Esophagus muscularis mucosa (tissue), 4 donors: ENCODE results near the gene RBL2. TPM values are rescaled to one million over a fixed set of nuclear protein-coding genes. Genes with fewer than 3 reads are reported as not detected.

Experiments used
- DNase-seq: peaks from one replicate; pipeline ENCODE4 v3.0.0-alpha.2; 2017; ENCODE audit errors: extremely low spot score
- H3K27ac ChIP-seq, 4 donors: fragments of 200-600 bp; sonication (generic); replicated peaks in 1 of 4; 1 replicate in 3 of 4; 2 replicates in 1 of 4; pipeline ENCODE4 v1.5.1; 2016 to 2019; ENCODE audit warnings: mild to moderate bottlenecking in 1 of 4
- H3K27me3 ChIP-seq, 4 donors: fragments of 200-600 bp; sonication (generic); one replicate each; pipeline versions ENCODE4 v1.5.1 to v1.6.0; 2016 to 2019
- H3K36me3 ChIP-seq, 4 donors: fragments of 200-600 bp; sonication (generic); one replicate each; pipeline ENCODE4 v1.5.1; 2016 to 2019
- H3K4me1 ChIP-seq, 4 donors: fragments of 200-600 bp; sonication (generic); one replicate each; pipeline ENCODE4 v1.5.1; 2016 to 2019
- H3K4me3 ChIP-seq, 4 donors: fragments of 200-600 bp; sonication (generic); 1 replicate in 2 of 4; 2 replicates in 2 of 4; pipeline ENCODE4 v1.5.1; 2016 to 2019; ENCODE audit warnings: mild to moderate bottlenecking in 4 of 4, moderate library complexity in 1 of 4
- H3K9me3 ChIP-seq, 4 donors: fragments of 200-600 bp; sonication (generic); 1 replicate in 3 of 4; 2 replicates in 1 of 4; pipeline ENCODE4 v1.5.1; 2016 to 2019
- CTCF ChIP-seq, 3 experiments: fragments of 200-600 bp in 2 of 3; fragments of 450-650 bp in 1 of 3; sonication (generic) in 2 of 3; IDR thresholded peaks; one replicate each; pipeline ENCODE4 v1.5.1; 2017 to 2019; ENCODE audit warnings: antibody characterized with exemption in 3 of 3, mild to moderate bottlenecking in 2 of 3, moderate library complexity in 1 of 3
- EP300 ChIP-seq: sonication (generic); formaldehyde crosslinking; IDR thresholded peaks from one replicate; pipeline ENCODE4 v1.6.1; 2017; ENCODE audit warnings: antibody characterized with exemption
- POLR2A ChIP-seq: fragments of 450-650 bp; IDR thresholded peaks from one replicate; pipeline ENCODE4 v1.6.1; 2017; ENCODE audit warnings: antibody characterized with exemption, moderate library complexity, mild to moderate bottlenecking, low read depth
- POLR2AphosphoS5 ChIP-seq, 2 donors: sonication (generic); formaldehyde crosslinking; IDR thresholded peaks; one replicate each; pipeline ENCODE4 v1.6.1; 2017; ENCODE audit warnings: antibody characterized with exemption in 2 of 2
- WGBS: methylation state at CpG from one replicate; pipeline ENCODE4 v1.1.5; 2018; 5-methylcytosine and 5-hydroxymethylcytosine counted together
- intact Hi-C: fragments of 100-400 bp; cut with DNase I; formaldehyde crosslinking; loops from one replicate; pipeline ENCODE4 v1.15.1; 2023
- total RNA-seq, 4 donors: library from RNA; depleted of rRNA; stranded (reverse); fragments of >200 nt; gene quantifications; one replicate each; pipeline versions ENCODE4 v1.1.0 to v1.2.1, GENCODE V29; 2016

The RBL2 gene
- total RNA-seq, 4 donors from 2014 or later = 72.8 to 90.3 (median 84.4) TPM

DNA sequence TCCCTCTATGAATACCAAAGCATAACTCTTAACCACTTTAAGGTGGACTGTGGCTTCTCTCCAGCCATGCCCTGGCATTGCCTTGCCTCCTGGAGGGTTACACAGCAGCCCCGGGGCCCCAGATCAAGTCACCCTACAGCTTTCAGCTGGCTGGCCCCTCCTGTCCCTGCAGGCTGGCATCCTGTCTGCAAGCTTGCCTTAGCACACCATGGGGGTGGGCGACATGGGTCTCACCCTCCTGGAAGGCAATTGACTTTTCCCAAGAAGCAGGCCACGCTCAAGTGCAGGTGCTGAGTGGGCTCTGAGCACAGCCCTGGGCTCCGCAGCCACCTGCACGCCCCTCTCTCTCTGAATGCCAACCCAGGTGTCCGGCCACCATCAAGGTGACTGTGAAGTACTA, 94.5 kb downstream of the RBL2 start:
- WGBS = 83% methylated on average over 6 of the region's 6 CpGs
- intact Hi-C loops = no loop called here

GRCh38 chr16:53529513-53529912, 95.2 kb downstream of the RBL2 start:
- Histone ChIP-seq H3K36me3 (no peaks in the 10 kb centered on the region), H3K4me1 (no peaks in the 10 kb centered on the region), H3K27me3 (no peaks in the 10 kb centered on the region), H3K4me3 (no peak overlapping the region), H3K9me3 (peaks cover 0 to 4% (median 0%) of the 10 kb centered on the region in 4 donors), H3K27ac (no peak overlapping the region)
- TF ChIP-seq POLR2AphosphoS5 (IDR thresholded peaks at IDR 0.05) (no peak), CTCF (IDR thresholded peaks at IDR 0.05) (no peak), POLR2A (no peak), EP300 (no peak)
- intact Hi-C loops = no loop called here
- 88% methylated on average over 14 of the region's 14 CpGs for WGBS
- DNase-seq = no peak

More for the DNA sequence above, 94.5 kb downstream of the RBL2 start:
- TF ChIP-seq POLR2A (no peak), CTCF (IDR thresholded peaks at IDR 0.05) (no peak), EP300 (no peak), POLR2AphosphoS5 (IDR thresholded peaks at IDR 0.05) (no peak)
- H3K27me3 ChIP-seq = no peaks in the 10 kb centered on the region
- no peak overlapping the region for H3K4me3 ChIP-seq
- no peak for DNase-seq
- H3K36me3 ChIP-seq = no peaks in the 10 kb centered on the region
- H3K9me3 ChIP-seq = peaks cover 0 to 4% (median 0%) of the 10 kb centered on the region in 4 donors
- no peak overlapping the region for H3K27ac ChIP-seq
- H3K4me1 ChIP-seq = no peaks in the 10 kb centered on the region

DNA sequence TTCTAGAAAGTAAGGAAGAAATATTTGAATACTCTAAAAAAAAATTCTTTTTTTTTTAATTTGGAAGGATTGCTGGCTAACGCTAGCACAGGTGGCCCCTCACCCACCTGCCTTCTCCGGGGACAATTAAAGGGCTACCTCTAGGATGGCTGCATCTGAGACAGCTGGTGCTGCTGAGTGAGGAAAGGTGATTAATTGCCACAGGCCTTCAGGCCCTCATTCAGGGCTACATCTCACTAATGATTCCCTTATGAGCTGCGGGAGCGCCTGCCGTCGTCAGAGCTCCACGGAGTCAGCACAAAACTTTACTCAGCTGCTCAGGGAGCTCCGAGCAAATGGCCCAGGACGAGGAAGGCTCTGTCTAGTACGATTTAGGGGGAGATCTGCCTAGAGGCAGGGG, 95.8 kb downstream of the RBL2 start:
- TF ChIP-seq POLR2A (no peak), EP300 (no peak), POLR2AphosphoS5 (IDR thresholded peaks at IDR 0.05) (no peak), CTCF (IDR thresholded peaks at IDR 0.05) (no peak)
- Histone ChIP-seq H3K4me1 (no peaks in the 10 kb centered on the region), H3K36me3 (no peaks in the 10 kb centered on the region), H3K27ac (no peak overlapping the region), H3K27me3 (no peaks in the 10 kb centered on the region), H3K4me3 (no peak overlapping the region), H3K9me3 (peaks cover 0 to 4% (median 0%) of the 10 kb centered on the region in 4 donors)
- intact Hi-C loops = no loop called here
- no peak for DNase-seq
- 45% methylated on average over 10 of the region's 10 CpGs for WGBS

DNA sequence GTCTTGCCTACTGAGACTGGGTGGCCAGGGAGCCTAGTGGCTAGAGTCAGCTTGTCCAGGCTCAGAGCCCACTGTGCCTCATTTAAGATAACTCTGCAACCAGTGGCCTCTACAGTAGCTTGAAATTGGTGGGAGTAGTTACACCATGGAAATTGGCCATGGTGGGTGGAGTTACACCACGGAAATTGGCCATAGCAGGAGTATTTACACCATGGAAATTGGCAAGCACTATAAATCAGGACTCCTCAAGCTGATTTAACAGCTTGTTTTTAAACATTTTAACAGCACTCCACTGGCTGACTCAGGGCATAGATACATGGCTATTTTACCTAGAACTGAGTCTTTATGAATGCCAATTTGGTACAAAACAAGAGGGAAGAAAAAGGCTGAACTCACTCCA, 96.5 kb downstream of the RBL2 start:
- DNase-seq = no peak
- H3K36me3 ChIP-seq = no peaks in the 10 kb centered on the region
- no peak for TF ChIP-seq EP300
- TF ChIP-seq POLR2AphosphoS5 (IDR thresholded peaks at IDR 0.05) = no peak
- no peak for TF ChIP-seq POLR2A
- TF ChIP-seq CTCF (IDR thresholded peaks at IDR 0.05) = no peak
- H3K27ac ChIP-seq = no peak overlapping the region
- peaks cover 0 to 4% (median 0%) of the 10 kb centered on the region in 4 donors for H3K9me3 ChIP-seq
- WGBS = 67% methylated on average over 1 of the region's 1 CpG
- no peak overlapping the region for H3K4me3 ChIP-seq
- intact Hi-C loops = no loop called here
- no peaks in the 10 kb centered on the region for H3K4me1 ChIP-seq
- H3K27me3 ChIP-seq = no peaks in the 10 kb centered on the region

- Histone ChIP-seq H3K4me1 (no peaks in the 10 kb centered on the region), H3K27ac (no peak overlapping the region), H3K36me3 (no peaks in the 10 kb centered on the region), H3K4me3 (no peak overlapping the region), H3K27me3 (no peaks in the 10 kb centered on the region), H3K9me3 (peaks cover 0 to 4% (median 0%) of the 10 kb centered on the region in 4 donors)
- WGBS = 80% methylated on average over 2 of the region's 2 CpGs
- DNase-seq = no peak
- TF ChIP-seq CTCF (IDR thresholded peaks at IDR 0.05) (no peak), EP300 (no peak), POLR2AphosphoS5 (IDR thresholded peaks at IDR 0.05) (no peak), POLR2A (no peak)
- intact Hi-C loops = no loop called here
These were observed 99.9 kb downstream of the RBL2 start for GRCh38 chr16:53534206-53534605.
